Measurements from ENCODE around the gene MRPL58.

MRPL58 gene

GRCh38 chr17:75064040-75064439 lies 51.6 kb downstream of the MRPL58 start:
- no peaks in the 10 kb centered on the region for H3K4me1 ChIP-seq
- H3K9ac ChIP-seq = no peak overlapping the region
- H3K4me2 ChIP-seq (ENCODE audit: low read length) = no peak overlapping the region
- TF ChIP-seq, protein P1, sequence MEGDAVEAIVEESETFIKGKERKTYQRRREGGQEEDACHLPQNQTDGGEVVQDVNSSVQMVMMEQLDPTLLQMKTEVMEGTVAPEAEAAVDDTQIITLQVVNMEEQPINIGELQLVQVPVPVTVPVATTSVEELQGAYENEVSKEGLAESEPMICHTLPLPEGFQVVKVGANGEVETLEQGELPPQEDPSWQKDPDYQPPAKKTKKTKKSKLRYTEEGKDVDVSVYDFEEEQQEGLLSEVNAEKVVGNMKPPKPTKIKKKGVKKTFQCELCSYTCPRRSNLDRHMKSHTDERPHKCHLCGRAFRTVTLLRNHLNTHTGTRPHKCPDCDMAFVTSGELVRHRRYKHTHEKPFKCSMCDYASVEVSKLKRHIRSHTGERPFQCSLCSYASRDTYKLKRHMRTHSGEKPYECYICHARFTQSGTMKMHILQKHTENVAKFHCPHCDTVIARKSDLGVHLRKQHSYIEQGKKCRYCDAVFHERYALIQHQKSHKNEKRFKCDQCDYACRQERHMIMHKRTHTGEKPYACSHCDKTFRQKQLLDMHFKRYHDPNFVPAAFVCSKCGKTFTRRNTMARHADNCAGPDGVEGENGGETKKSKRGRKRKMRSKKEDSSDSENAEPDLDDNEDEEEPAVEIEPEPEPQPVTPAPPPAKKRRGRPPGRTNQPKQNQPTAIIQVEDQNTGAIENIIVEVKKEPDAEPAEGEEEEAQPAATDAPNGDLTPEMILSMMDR (IDR thresholded peaks at IDR 0.05) = no peak
- no peaks in the 10 kb centered on the region for H3K79me2 ChIP-seq
- no peak overlapping the region for H2AFZ ChIP-seq
- H3K9me3 ChIP-seq (ENCODE audit: control insufficient read depth, low read length) = no peaks in the 10 kb centered on the region
- no peaks in the 10 kb centered on the region for H3K27me3 ChIP-seq (ENCODE audit: control insufficient read depth, insufficient read depth, low read length)
- H3K4me3 ChIP-seq (ENCODE audit: low read depth, low read length) = no peak overlapping the region
- H3K27ac ChIP-seq = no peak overlapping the region
- H3K36me3 ChIP-seq (ENCODE audit: control insufficient read depth, insufficient read depth, low read length) = no peaks in the 10 kb centered on the region

- H3K4me1 ChIP-seq = no peaks in the 10 kb centered on the region
- H3K9me3 ChIP-seq (ENCODE audit: control insufficient read depth, low read length) = no peaks in the 10 kb centered on the region
- no peak overlapping the region for H3K4me3 ChIP-seq (ENCODE audit: low read depth, low read length)
- no peak overlapping the region for H3K27ac ChIP-seq
- H3K4me2 ChIP-seq (ENCODE audit: low read length) = no peak overlapping the region
- H3K36me3 ChIP-seq (ENCODE audit: control insufficient read depth, insufficient read depth, low read length) = no peaks in the 10 kb centered on the region
- TF ChIP-seq, protein P1 (IDR thresholded peaks at IDR 0.05) = no peak
- no peak overlapping the region for H2AFZ ChIP-seq
- H3K27me3 ChIP-seq (ENCODE audit: control insufficient read depth, insufficient read depth, low read length) = no peaks in the 10 kb centered on the region
- no peaks in the 10 kb centered on the region for H3K79me2 ChIP-seq
- no peak overlapping the region for H3K9ac ChIP-seq
These were observed 52.0 kb downstream of the MRPL58 start for GRCh38 chr17:75064460-75064859.

DNA sequence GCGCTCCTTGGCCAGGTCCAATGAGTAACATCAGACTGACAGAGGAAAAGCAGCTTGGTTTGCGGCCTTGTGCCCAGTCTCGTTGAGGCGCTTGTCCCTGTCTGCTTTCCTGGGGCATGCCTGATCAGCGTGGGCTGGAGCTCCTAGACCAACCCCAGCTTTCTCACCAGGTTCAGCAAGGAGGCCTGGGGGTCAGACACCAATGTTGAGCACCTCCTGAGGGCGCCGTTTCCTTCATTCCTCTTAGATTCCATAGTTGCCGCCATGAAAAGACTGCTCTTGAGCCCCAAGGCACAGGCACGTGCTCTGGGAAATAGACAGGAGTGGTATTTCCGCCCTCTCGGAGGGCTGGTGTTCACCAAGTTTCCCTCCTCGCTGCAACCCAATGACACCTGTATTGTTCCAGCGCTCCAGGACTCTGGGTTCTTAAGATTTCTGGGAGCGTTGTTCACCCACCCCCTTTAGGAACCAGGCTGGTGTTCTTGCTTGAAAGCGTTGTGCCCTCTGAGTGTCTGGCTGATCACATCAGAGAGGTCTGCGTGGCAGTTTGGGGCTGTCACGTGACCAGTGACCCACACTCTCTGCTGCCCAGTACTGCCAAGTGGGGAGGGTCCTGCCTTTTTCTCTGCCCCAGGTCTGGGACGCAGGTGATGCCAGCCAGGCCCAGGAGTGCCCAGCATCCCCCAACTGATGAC lies 52.5 kb downstream of the MRPL58 start:
- no peak overlapping the region for H3K4me3 ChIP-seq (ENCODE audit: low read depth, low read length)
- no peak overlapping the region for H3K9ac ChIP-seq
- H3K36me3 ChIP-seq (ENCODE audit: control insufficient read depth, insufficient read depth, low read length) = no peaks in the 10 kb centered on the region
- H3K27me3 ChIP-seq (ENCODE audit: control insufficient read depth, insufficient read depth, low read length) = no peaks in the 10 kb centered on the region
- TF ChIP-seq, protein P1 (IDR thresholded peaks at IDR 0.05) = no peak
- H3K79me2 ChIP-seq = no peaks in the 10 kb centered on the region
- H3K4me2 ChIP-seq (ENCODE audit: low read length) = no peak overlapping the region
- no peak overlapping the region for H2AFZ ChIP-seq
- no peak overlapping the region for H3K27ac ChIP-seq
- H3K4me1 ChIP-seq = no peaks in the 10 kb centered on the region
- H3K9me3 ChIP-seq (ENCODE audit: control insufficient read depth, low read length) = no peaks in the 10 kb centered on the region

- H3K27ac ChIP-seq = no peak overlapping the region
- no peaks in the 10 kb centered on the region for H3K36me3 ChIP-seq (ENCODE audit: control insufficient read depth, insufficient read depth, low read length)
- H3K27me3 ChIP-seq (ENCODE audit: control insufficient read depth, insufficient read depth, low read length) = no peaks in the 10 kb centered on the region
- H3K79me2 ChIP-seq = no peaks in the 10 kb centered on the region
- no peaks in the 10 kb centered on the region for H3K9me3 ChIP-seq (ENCODE audit: control insufficient read depth, low read length)
- H3K4me3 ChIP-seq (ENCODE audit: low read depth, low read length) = no peak overlapping the region
- H3K4me2 ChIP-seq (ENCODE audit: low read length) = no peak overlapping the region
- no peaks in the 10 kb centered on the region for H3K4me1 ChIP-seq
- no peak overlapping the region for H2AFZ ChIP-seq
- TF ChIP-seq, protein P1 (IDR thresholded peaks at IDR 0.05) = no peak
- no peak overlapping the region for H3K9ac ChIP-seq
These were observed 53.2 kb downstream of the MRPL58 start for GRCh38 chr17:75065562-75066151.

DNA sequence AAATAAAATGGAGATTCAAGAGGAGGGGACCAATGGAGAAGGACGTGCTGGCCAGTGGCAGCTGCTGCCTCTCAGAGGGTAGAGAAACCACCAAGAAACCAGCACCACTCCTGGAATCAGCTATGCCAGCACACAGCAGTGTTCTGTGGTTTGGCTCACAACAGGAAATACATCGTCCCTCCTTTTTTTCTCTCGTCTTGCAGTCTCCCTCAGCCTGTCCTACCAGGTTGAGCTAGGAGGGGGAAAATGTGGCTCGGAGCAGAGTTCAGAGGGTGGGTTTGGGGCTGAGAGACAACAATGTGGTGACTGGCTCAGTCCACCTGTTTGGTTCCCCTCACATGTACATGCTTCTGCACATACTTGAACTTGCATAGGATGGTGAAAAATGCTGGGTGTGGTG lies 55.4 kb downstream of the MRPL58 start:
- H3K27me3 ChIP-seq (ENCODE audit: control insufficient read depth, insufficient read depth, low read length) = no peaks in the 10 kb centered on the region

More for the DNA sequence above, 55.4 kb downstream of the MRPL58 start:
- no peak overlapping the region for H3K27ac ChIP-seq
- H3K9me3 ChIP-seq (ENCODE audit: control insufficient read depth, low read length) = no peaks in the 10 kb centered on the region
- no peaks in the 10 kb centered on the region for H3K79me2 ChIP-seq
- no peaks in the 10 kb centered on the region for H3K36me3 ChIP-seq (ENCODE audit: control insufficient read depth, insufficient read depth, low read length)
- no peaks in the 10 kb centered on the region for H3K4me1 ChIP-seq
- H3K9ac ChIP-seq = no peak overlapping the region
- H3K4me3 ChIP-seq (ENCODE audit: low read depth, low read length) = no peak overlapping the region
- TF ChIP-seq, protein P1 (IDR thresholded peaks at IDR 0.05) = no peak
- H2AFZ ChIP-seq = no peak overlapping the region
- H3K4me2 ChIP-seq (ENCODE audit: low read length) = no peak overlapping the region
